ENCODE data around the gene TWIST2.

Gene TWIST2

GRCh38 chr2:238954841-238955591 lies 107.1 kb downstream of the TWIST2 start:
- DNase-seq (ENCODE audit: insufficient read length, low spot score) (no peak), FAIRE-seq (no peak)
- TF ChIP-seq POU2F2 (IDR thresholded peaks at IDR 0.05; ENCODE audit: low read depth, low read length): no peak
- no peak for TF ChIP-seq TAF1 (IDR thresholded peaks at IDR 0.05; ENCODE audit: low read depth, low read length)
- TF ChIP-seq POLR2A (IDR thresholded peaks at IDR 0.05; ENCODE audit: low read depth, low read length): no peak
- no peak for TF ChIP-seq SPI1 (IDR thresholded peaks at IDR 0.05; ENCODE audit: low read depth, low read length)
- TF ChIP-seq PAX5 (IDR thresholded peaks at IDR 0.05; ENCODE audit: insufficient read depth, low read length, severe bottlenecking): no peak
- no peak for TF ChIP-seq POLR2AphosphoS5 (IDR thresholded peaks at IDR 0.05; ENCODE audit: low read depth, low read length)

- DNase-seq (ENCODE audit: insufficient read length, low spot score): no peak
- no peak for TF ChIP-seq PAX5 (IDR thresholded peaks at IDR 0.05; ENCODE audit: insufficient read depth, low read length, severe bottlenecking)
- no peak for TF ChIP-seq POU2F2 (IDR thresholded peaks at IDR 0.05; ENCODE audit: low read depth, low read length)
- no peak for TF ChIP-seq TAF1 (IDR thresholded peaks at IDR 0.05; ENCODE audit: low read depth, low read length)
- no peak for TF ChIP-seq POLR2AphosphoS5 (IDR thresholded peaks at IDR 0.05; ENCODE audit: low read depth, low read length)
- no peak for TF ChIP-seq SPI1 (IDR thresholded peaks at IDR 0.05; ENCODE audit: low read depth, low read length)
- no peak for TF ChIP-seq POLR2A (IDR thresholded peaks at IDR 0.05; ENCODE audit: low read depth, low read length)
- no peak for FAIRE-seq
Measured at GRCh38 chr2:238955648-238956531, 108.0 kb downstream of the TWIST2 start.

GRCh38 chr2:238956676-238957075 lies 108.8 kb downstream of the TWIST2 start:
- DNase-seq (ENCODE audit: insufficient read length, low spot score): no peak
- TF ChIP-seq SPI1 (IDR thresholded peaks at IDR 0.05; ENCODE audit: low read depth, low read length) (no peak), POU2F2 (IDR thresholded peaks at IDR 0.05; ENCODE audit: low read depth, low read length) (no peak), POLR2AphosphoS5 (IDR thresholded peaks at IDR 0.05; ENCODE audit: low read depth, low read length) (no peak), TAF1 (IDR thresholded peaks at IDR 0.05; ENCODE audit: low read depth, low read length) (no peak), POLR2A (IDR thresholded peaks at IDR 0.05; ENCODE audit: low read depth, low read length) (no peak), PAX5 (IDR thresholded peaks at IDR 0.05; ENCODE audit: insufficient read depth, low read length, severe bottlenecking) (no peak)
- FAIRE-seq: no peak

Measured in GM12891 (cell line).